ENCODE measurements around the gene AMPD2.

- TF ChIP-seq TCF12 (IDR thresholded peaks at IDR 0.05; ENCODE audit: low read depth, low read length) (no peak), E2F6 (IDR thresholded peaks at IDR 0.05) (no peak), YY1 (IDR thresholded peaks at IDR 0.05; ENCODE audit: low read depth, low read length) (no peak), POLR2A (IDR thresholded peaks at IDR 0.05; ENCODE audit: control extremely low read depth in 1 of 2, low read depth in 2 of 2, low read length in 2 of 2) (no peak), CTCF (IDR thresholded peaks at IDR 0.05; ENCODE audit: control extremely low read depth in 1 of 3, insufficient read depth in 1 of 3, low read depth in 1 of 3, low read length in 3 of 3) (no peak)
Measured at GRCh38 chr1:109622137-109622892, 2.7 kb downstream of the AMPD2 start.

Data from H1 (cell line).